HEK293 (cell line): ENCODE measurements around the gene MRPL55.

Experiments used
- CTCF ChIA-PET: fragments of 350-600 bp; formaldehyde crosslinking; extraction: SDS; loops from one replicate; lab custom pipeline; 2021; ENCODE audit warnings: antibody characterized with exemption; lab: Yijun Ruan, JAX
- POLR2A ChIA-PET: fragments of 300-600 bp; formaldehyde crosslinking; extraction: SDS; loops from one replicate; lab custom pipeline; 2020; ENCODE audit warnings: antibody characterized with exemption, inconsistent platforms; lab: Yijun Ruan, JAX
- H3K27ac ChIP-seq: fragments of 200-500 bp; sonication (Bioruptor generic); 2 replicates; pipeline ENCODE4 v1.5.1; 2014; ENCODE audit warnings: low read depth, low read length, control low read depth, inconsistent platforms; ENCODE audit errors: extremely low read depth
- H3K36me3 ChIP-seq, 2 experiments: fragments of 200-500 bp in 1 of 2; sonication (Bioruptor generic) in 1 of 2; 1 replicate in 1 of 2; 2 replicates in 1 of 2; pipeline ENCODE4 v1.5.1; 2014 to 2017; ENCODE audit warnings: inconsistent platforms in 2 of 2, low read length in 2 of 2; ENCODE audit not compliant: control insufficient read depth in 2 of 2, insufficient read depth in 1 of 2
- H3K4me1 ChIP-seq: fragments of 200-500 bp; sonication (Bioruptor generic); 2 replicates; pipeline ENCODE4 v1.5.1; 2014; ENCODE audit warnings: mild to moderate bottlenecking, low read length, inconsistent platforms; ENCODE audit not compliant: control insufficient read depth, insufficient read depth
- H3K4me3 ChIP-seq: 2 replicates; pipeline ENCODE4 v1.5.1; 2011; ENCODE audit warnings: low read depth, mild to moderate bottlenecking, control low read depth, low read length, moderate library complexity
- H3K9me3 ChIP-seq: fragments of 200-500 bp; sonication (Bioruptor generic); 2 replicates; pipeline ENCODE4 v1.5.1; 2014; ENCODE audit warnings: low read depth, low read length, inconsistent platforms; ENCODE audit not compliant: control insufficient read depth, insufficient read depth
- GFI1B ChIP-seq: fragments of 450-650 bp; formaldehyde crosslinking; IDR thresholded peaks from 2 replicates; pipeline ENCODE4 v1.5.1; 2016; ENCODE audit warnings: missing biosample characterization, missing genetic modification characterization
- ZBTB21 ChIP-seq: fragments of 450-650 bp; formaldehyde crosslinking; IDR thresholded peaks from 2 replicates; pipeline ENCODE4 v1.5.1; 2017; ENCODE audit warnings: missing biosample characterization, missing genetic modification characterization
- ZFP37 ChIP-seq: fragments of 450-650 bp; formaldehyde crosslinking; IDR thresholded peaks from 2 replicates; pipeline ENCODE4 v1.5.1; 2016; ENCODE audit warnings: missing biosample characterization, missing genetic modification characterization
- ZIC2 ChIP-seq: fragments of 450-650 bp; formaldehyde crosslinking; IDR thresholded peaks from 2 replicates; pipeline ENCODE4 v1.5.1; 2016; ENCODE audit warnings: missing biosample characterization, missing genetic modification characterization
- ZNF155 ChIP-seq: fragments of 450-650 bp; formaldehyde crosslinking; IDR thresholded peaks from 2 replicates; pipeline ENCODE4 v1.5.1; 2016; ENCODE audit warnings: missing biosample characterization, missing genetic modification characterization
- ZNF211 ChIP-seq: fragments of 450-650 bp; formaldehyde crosslinking; IDR thresholded peaks from 2 replicates; pipeline ENCODE4 v1.5.1; 2016; ENCODE audit warnings: low read depth, missing biosample characterization, missing genetic modification characterization
- ZNF221 ChIP-seq: fragments of 450-650 bp; formaldehyde crosslinking; IDR thresholded peaks from 2 replicates; pipeline ENCODE4 v1.5.1; 2017; ENCODE audit warnings: missing biosample characterization, missing genetic modification characterization, borderline replicate concordance
- ZNF510 ChIP-seq: fragments of 450-650 bp; formaldehyde crosslinking; IDR thresholded peaks from 2 replicates; pipeline ENCODE4 v1.5.1; 2018; ENCODE audit warnings: mild to moderate bottlenecking, missing genetic modification characterization, missing biosample characterization; ENCODE audit not compliant: insufficient replicate concordance
- ZNF548 ChIP-seq: fragments of 450-650 bp; formaldehyde crosslinking; IDR thresholded peaks from 2 replicates; pipeline ENCODE4 v1.5.1; 2016; ENCODE audit warnings: missing biosample characterization, missing genetic modification characterization
- ZNF626 ChIP-seq: fragments of 450-650 bp; sonication (Bioruptor Pico); formaldehyde crosslinking; IDR thresholded peaks from 2 replicates; pipeline ENCODE4 v1.5.1; 2018; ENCODE audit warnings: missing biosample characterization, missing genetic modification characterization, inconsistent platforms
- TF ChIP-seq, protein P1 (sequence below): fragments of 450-650 bp; formaldehyde crosslinking; IDR thresholded peaks from 2 replicates; pipeline ENCODE4 v1.5.1; 2017; ENCODE audit warnings: missing biosample characterization, missing genetic modification characterization
- TF ChIP-seq, protein P2 (sequence below): fragments of 450-650 bp; formaldehyde crosslinking; IDR thresholded peaks from 2 replicates; pipeline ENCODE4 v1.5.1; 2016; ENCODE audit warnings: missing biosample characterization, missing genetic modification characterization
- TF ChIP-seq, protein P3 (sequence below): fragments of 450-650 bp; formaldehyde crosslinking; optimal IDR thresholded peaks from 2 replicates; pipeline ENCODE3; 2016; ENCODE audit warnings: missing biosample characterization, mild to moderate bottlenecking, missing genetic modification characterization

Gene MRPL55

DNA sequence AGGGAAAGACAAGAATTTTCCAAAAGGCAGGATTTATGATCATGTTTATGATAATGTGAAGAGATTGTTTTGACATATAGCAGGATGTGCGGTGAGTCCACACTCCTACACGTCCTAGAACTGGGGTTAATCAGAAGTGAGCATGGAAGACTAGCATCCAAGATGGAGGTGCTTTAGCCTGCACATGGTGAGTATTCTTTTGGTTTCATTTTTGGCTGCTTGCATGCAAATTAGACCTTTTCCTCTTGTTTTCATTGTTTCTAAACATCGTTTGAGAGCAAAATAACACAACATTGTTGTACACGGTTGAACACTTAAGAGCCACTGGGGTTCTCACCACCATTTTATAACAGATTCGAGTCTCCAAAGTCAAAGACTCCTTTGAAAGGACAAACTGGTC, 16.1 kb upstream of the MRPL55 start (continued):
- TF ChIP-seq, protein P1, sequence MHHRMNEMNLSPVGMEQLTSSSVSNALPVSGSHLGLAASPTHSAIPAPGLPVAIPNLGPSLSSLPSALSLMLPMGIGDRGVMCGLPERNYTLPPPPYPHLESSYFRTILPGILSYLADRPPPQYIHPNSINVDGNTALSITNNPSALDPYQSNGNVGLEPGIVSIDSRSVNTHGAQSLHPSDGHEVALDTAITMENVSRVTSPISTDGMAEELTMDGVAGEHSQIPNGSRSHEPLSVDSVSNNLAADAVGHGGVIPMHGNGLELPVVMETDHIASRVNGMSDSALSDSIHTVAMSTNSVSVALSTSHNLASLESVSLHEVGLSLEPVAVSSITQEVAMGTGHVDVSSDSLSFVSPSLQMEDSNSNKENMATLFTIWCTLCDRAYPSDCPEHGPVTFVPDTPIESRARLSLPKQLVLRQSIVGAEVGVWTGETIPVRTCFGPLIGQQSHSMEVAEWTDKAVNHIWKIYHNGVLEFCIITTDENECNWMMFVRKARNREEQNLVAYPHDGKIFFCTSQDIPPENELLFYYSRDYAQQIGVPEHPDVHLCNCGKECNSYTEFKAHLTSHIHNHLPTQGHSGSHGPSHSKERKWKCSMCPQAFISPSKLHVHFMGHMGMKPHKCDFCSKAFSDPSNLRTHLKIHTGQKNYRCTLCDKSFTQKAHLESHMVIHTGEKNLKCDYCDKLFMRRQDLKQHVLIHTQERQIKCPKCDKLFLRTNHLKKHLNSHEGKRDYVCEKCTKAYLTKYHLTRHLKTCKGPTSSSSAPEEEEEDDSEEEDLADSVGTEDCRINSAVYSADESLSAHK (tag by site-specific recombination) = no peak
- TF ChIP-seq ZIC2 (tag by site-specific recombination) (no peak), GFI1B (tag by site-specific recombination) (no peak), ZNF211 (no peak), ZNF221 (tag by site-specific recombination) (no peak)
- TF ChIP-seq, protein P2, sequence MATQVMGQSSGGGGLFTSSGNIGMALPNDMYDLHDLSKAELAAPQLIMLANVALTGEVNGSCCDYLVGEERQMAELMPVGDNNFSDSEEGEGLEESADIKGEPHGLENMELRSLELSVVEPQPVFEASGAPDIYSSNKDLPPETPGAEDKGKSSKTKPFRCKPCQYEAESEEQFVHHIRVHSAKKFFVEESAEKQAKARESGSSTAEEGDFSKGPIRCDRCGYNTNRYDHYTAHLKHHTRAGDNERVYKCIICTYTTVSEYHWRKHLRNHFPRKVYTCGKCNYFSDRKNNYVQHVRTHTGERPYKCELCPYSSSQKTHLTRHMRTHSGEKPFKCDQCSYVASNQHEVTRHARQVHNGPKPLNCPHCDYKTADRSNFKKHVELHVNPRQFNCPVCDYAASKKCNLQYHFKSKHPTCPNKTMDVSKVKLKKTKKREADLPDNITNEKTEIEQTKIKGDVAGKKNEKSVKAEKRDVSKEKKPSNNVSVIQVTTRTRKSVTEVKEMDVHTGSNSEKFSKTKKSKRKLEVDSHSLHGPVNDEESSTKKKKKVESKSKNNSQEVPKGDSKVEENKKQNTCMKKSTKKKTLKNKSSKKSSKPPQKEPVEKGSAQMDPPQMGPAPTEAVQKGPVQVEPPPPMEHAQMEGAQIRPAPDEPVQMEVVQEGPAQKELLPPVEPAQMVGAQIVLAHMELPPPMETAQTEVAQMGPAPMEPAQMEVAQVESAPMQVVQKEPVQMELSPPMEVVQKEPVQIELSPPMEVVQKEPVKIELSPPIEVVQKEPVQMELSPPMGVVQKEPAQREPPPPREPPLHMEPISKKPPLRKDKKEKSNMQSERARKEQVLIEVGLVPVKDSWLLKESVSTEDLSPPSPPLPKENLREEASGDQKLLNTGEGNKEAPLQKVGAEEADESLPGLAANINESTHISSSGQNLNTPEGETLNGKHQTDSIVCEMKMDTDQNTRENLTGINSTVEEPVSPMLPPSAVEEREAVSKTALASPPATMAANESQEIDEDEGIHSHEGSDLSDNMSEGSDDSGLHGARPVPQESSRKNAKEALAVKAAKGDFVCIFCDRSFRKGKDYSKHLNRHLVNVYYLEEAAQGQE (tag by site-specific recombination) = no peak
- TF ChIP-seq, protein P3, sequence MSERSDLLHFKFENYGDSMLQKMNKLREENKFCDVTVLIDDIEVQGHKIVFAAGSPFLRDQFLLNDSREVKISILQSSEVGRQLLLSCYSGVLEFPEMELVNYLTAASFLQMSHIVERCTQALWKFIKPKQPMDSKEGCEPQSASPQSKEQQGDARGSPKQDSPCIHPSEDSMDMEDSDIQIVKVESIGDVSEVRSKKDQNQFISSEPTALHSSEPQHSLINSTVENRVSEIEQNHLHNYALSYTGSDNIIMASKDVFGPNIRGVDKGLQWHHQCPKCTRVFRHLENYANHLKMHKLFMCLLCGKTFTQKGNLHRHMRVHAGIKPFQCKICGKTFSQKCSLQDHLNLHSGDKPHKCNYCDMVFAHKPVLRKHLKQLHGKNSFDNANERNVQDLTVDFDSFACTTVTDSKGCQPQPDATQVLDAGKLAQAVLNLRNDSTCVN (tag by site-specific recombination) = no peak

DNA sequence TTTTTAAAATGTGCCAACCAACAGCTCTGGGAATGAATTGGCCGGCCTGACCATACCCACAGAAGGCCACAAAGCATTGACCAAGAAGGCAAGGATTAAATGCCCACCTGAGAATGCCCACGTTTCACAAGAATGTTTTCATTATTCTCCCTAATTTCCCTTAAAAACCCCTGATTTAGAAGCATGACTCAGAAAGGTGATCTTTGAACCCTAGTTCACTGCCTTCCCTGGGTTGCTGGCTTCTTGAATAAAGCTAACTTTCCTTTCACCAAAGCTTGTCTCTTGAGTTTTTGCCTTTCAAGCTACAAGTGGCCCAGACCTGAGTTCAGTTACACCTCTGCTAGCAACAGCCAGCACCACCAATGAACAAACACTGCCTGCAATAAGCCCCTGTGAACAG, 14.4 kb upstream of the MRPL55 start:
- ChIA-PET CTCF (interaction anchor here (0.7 to 4.6 kb wide), 5 partner anchors 8 to 377 kb away, joined by 3 to 36 read pairs (median 4); no protein-coding TSS in a partner anchor), POLR2A (interaction anchor here (0.8 to 1.6 kb wide), 2 partner anchors 17 to 42 kb away, joined by 4 to 5 read pairs; partner anchors contain the start of gene IBA57)
- Histone ChIP-seq H3K36me3 (no peaks in the 10 kb centered on the region), H3K9me3 (no peaks in the 10 kb centered on the region), H3K27ac (no peak overlapping the region), H3K4me3 (no peak overlapping the region), H3K4me1 (no peaks in the 10 kb centered on the region)
- TF ChIP-seq ZBTB21 (tag by site-specific recombination) = no peak
- no peak for TF ChIP-seq ZNF510 (tag by site-specific recombination)
- TF ChIP-seq ZNF548 (tag by site-specific recombination) = no peak
- TF ChIP-seq ZNF155 (tag by site-specific recombination) = no peak
- TF ChIP-seq, protein P1 (tag by site-specific recombination) = no peak
- no peak for TF ChIP-seq ZFP37 (tag by site-specific recombination)
- TF ChIP-seq ZNF626 (tag by site-specific recombination) = no peak
